RPMI8226 (cell line): ENCODE results near the gene PUS1.
"Not testable (repeated sequence)": the region's sequence is repeated elsewhere in the genome, so short reads cannot be mapped to it uniquely, and the experiment has no call there.

Experiments used
- DNase-seq: peaks from one replicate; pipeline ENCODE4 v3.0.0-alpha.2; 2015

The PUS1 gene

GRCh38 chr12:131963381-131963780 lies 34.3 kb downstream of the PUS1 start:
- DNase-seq, result no peak

- no peak for DNase-seq
Observed at GRCh38 chr12:131965073-131965472, 36.0 kb downstream of the PUS1 start.

GRCh38 chr12:131971226-131971625 lies 42.1 kb downstream of the PUS1 start:
- DNase-seq, result no peak

GRCh38 chr12:131975228-131975627 lies 46.2 kb downstream of the PUS1 start:
- DNase-seq, result no peak

GRCh38 chr12:131979606-131980005 lies 50.5 kb downstream of the PUS1 start:
- DNase-seq, result no peak

GRCh38 chr12:131980263-131980662 lies 51.2 kb downstream of the PUS1 start:
- no peak for DNase-seq

GRCh38 chr12:131981388-131981787 lies 52.3 kb downstream of the PUS1 start:
- no peak for DNase-seq

- no peak for DNase-seq
Observed at GRCh38 chr12:131982041-131982440, 53.0 kb downstream of the PUS1 start.

GRCh38 chr12:131983026-131983425 lies 54.0 kb downstream of the PUS1 start:
- DNase-seq, result no peak

GRCh38 chr12:131983554-131983953 lies 54.5 kb downstream of the PUS1 start:
- DNase-seq, result no peak

- no peak for DNase-seq
Observed at GRCh38 chr12:131984334-131984733, 55.3 kb downstream of the PUS1 start.

GRCh38 chr12:131985510-131985875 lies 56.4 kb downstream of the PUS1 start:
- not testable (repeated sequence) for DNase-seq

GRCh38 chr12:131986361-131986760 lies 57.3 kb downstream of the PUS1 start:
- no peak for DNase-seq

GRCh38 chr12:131986910-131987309 lies 57.8 kb downstream of the PUS1 start:
- no peak for DNase-seq

- DNase-seq, result no peak
Observed at GRCh38 chr12:131987552-131987951, 58.5 kb downstream of the PUS1 start.

- no peak for DNase-seq
Observed at GRCh38 chr12:131988054-131988796, 59.1 kb downstream of the PUS1 start.

- DNase-seq, result no peak
Observed at GRCh38 chr12:131989021-131989420, 59.9 kb downstream of the PUS1 start.

- DNase-seq, result no peak
Observed at GRCh38 chr12:131990066-131990979, 61.2 kb downstream of the PUS1 start.

GRCh38 chr12:131990980-131991305 lies 61.9 kb downstream of the PUS1 start:
- DNase-seq, result no peak

- no peak for DNase-seq
Observed at GRCh38 chr12:131991816-131992430, 62.8 kb downstream of the PUS1 start.

- no peak for DNase-seq
Observed at GRCh38 chr12:131994589-131994988, 65.5 kb downstream of the PUS1 start.
